Measurements from ENCODE around the gene ATP8A2.

Gene ATP8A2

GRCh38 chr13:26022538-26023292 lies 650.9 kb downstream of the ATP8A2 start:
- DNase-seq, result no peak

GRCh38 chr13:26024558-26024957 lies 652.8 kb downstream of the ATP8A2 start:
- no peak for DNase-seq

- DNase-seq, result no peak
Observed at GRCh38 chr13:26025196-26025595, 653.4 kb downstream of the ATP8A2 start.

GRCh38 chr13:26025771-26026170 lies 654.0 kb downstream of the ATP8A2 start:
- DNase-seq, result no peak

GRCh38 chr13:26026211-26026610 lies 654.4 kb downstream of the ATP8A2 start:
- no peak for DNase-seq

GRCh38 chr13:26029581-26030136 lies 657.9 kb downstream of the ATP8A2 start:
- DNase-seq, result no peak

- no peak for DNase-seq
Observed at GRCh38 chr13:26030331-26030730, 658.6 kb downstream of the ATP8A2 start.

- DNase-seq, result no peak
Observed at GRCh38 chr13:26034018-26034417, 662.2 kb downstream of the ATP8A2 start.

- DNase-seq, result no peak
Observed at GRCh38 chr13:26036383-26036782, 664.6 kb downstream of the ATP8A2 start.

GRCh38 chr13:26037302-26037701 lies 665.5 kb downstream of the ATP8A2 start:
- DNase-seq, result no peak

GRCh38 chr13:26038931-26039475 lies 667.2 kb downstream of the ATP8A2 start:
- no peak for DNase-seq

- no peak for DNase-seq
Observed at GRCh38 chr13:26041444-26041843, 669.7 kb downstream of the ATP8A2 start.

GRCh38 chr13:26042785-26043184 lies 671.0 kb downstream of the ATP8A2 start:
- DNase-seq, result no peak

- no peak for DNase-seq
Observed at GRCh38 chr13:26045142-26045541, 673.4 kb downstream of the ATP8A2 start.

GRCh38 chr13:26046639-26047038 lies 674.9 kb downstream of the ATP8A2 start:
- DNase-seq, result no peak

- DNase-seq, result no peak
Observed at GRCh38 chr13:26047040-26047439, 675.3 kb downstream of the ATP8A2 start.

GRCh38 chr13:26048741-26049140 lies 677.0 kb downstream of the ATP8A2 start:
- DNase-seq, result no peak

- DNase-seq, result peak; percentile 13
Observed at GRCh38 chr13:26050568-26051230, 678.9 kb downstream of the ATP8A2 start.

GRCh38 chr13:26051231-26051656 lies 679.5 kb downstream of the ATP8A2 start:
- peak; percentile 2 for DNase-seq

- peak; percentile 41 for DNase-seq
Observed at GRCh38 chr13:26051657-26052311, 680.0 kb downstream of the ATP8A2 start, which contains the start of gene SHISA2. TSS of gene SHISA2 (minus strand) at chr13:26052016. CDS start at chr13:26050975, 1,041 bp downstream.

- no peak for DNase-seq
Observed at GRCh38 chr13:26052337-26052736, 680.6 kb downstream of the ATP8A2 start.

- no peak for DNase-seq
Observed at GRCh38 chr13:26053418-26053980, 681.7 kb downstream of the ATP8A2 start.

GRCh38 chr13:26054896-26055295 lies 683.1 kb downstream of the ATP8A2 start:
- DNase-seq, result no peak
